NCI-H524 (cell line): ENCODE data around the gene MAP3K5.

Experiments
- DNase-seq, 2 experiments: peaks; one replicate each; lab custom pipeline; 2025; lab: John Stamatoyannopoulos, UW

Gene MAP3K5

DNA sequence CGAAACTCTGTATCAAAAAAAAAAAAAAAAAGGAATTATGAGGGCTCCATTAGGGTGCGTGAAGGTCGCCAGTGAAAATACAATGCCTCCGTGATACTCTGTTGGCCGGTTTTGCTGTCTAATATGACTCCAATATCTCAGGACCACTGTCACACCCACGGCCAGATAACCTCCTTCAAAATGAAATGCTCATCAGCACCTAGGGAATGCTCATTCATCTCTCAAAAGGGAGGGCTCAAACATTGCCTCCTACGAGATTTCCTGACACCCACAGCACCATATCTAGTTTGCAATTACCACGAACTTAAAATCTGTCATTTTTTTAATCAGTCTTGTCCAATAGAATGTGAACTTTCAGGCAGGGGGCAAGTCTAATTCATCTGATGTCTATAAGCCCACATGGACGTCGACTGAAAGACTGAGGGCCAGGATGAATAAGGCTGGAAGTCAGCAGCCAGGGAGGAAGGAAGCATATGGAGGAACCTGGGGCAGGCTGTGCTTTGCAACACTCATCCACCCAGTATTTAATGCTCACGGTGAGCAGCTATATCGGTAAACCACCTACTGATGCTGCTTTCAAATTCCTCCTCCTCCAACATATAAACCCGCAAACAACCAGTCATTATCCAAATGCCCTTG is 42.8 kb downstream of the MAP3K5 start:
- DNase-seq: no peak

DNA sequence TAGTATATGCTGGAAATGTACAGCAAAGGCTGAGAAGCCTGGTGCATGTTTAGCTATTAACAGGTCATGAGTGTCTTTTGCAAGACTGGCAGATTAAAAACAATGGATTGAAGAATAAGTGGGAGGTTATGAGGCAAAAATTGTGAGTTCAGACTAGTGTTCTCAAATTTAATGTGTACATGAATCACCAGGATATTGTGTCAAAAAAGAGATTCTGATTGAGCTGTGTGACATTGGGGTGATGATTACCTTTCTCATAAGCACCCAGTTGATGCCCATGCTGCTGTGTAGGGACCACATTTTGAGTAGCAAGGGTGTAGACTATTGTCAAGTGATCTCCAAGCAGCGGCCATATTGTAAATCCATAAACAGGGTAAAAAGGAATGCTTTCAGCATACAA is 44.8 kb downstream of the MAP3K5 start:
- no peak for DNase-seq

GRCh38 chr6:136745300-136745699 is 47.0 kb downstream of the MAP3K5 start:
- no peak for DNase-seq

- no peak for DNase-seq
These were observed 47.4 kb downstream of the MAP3K5 start for GRCh38 chr6:136744889-136745288.

DNA sequence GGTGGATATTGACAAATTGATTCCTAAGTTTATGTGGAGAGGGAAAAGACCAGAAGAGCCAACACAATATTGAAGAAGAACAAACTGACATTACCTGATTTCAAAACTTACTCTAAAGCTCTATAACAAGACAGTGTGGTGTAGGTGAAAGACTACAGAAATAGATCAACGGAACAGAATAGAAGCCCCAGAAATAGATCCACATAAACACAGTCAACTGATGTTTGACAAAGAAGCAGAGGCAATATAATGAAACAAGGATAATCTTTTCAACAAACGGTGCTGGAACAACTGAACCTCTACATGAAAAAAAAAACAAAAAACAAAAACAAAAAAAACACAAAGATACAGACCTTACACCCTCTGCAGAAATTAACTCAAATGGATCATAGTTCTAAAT is 50.2 kb downstream of the MAP3K5 start:
- DNase-seq: no peak

DNA sequence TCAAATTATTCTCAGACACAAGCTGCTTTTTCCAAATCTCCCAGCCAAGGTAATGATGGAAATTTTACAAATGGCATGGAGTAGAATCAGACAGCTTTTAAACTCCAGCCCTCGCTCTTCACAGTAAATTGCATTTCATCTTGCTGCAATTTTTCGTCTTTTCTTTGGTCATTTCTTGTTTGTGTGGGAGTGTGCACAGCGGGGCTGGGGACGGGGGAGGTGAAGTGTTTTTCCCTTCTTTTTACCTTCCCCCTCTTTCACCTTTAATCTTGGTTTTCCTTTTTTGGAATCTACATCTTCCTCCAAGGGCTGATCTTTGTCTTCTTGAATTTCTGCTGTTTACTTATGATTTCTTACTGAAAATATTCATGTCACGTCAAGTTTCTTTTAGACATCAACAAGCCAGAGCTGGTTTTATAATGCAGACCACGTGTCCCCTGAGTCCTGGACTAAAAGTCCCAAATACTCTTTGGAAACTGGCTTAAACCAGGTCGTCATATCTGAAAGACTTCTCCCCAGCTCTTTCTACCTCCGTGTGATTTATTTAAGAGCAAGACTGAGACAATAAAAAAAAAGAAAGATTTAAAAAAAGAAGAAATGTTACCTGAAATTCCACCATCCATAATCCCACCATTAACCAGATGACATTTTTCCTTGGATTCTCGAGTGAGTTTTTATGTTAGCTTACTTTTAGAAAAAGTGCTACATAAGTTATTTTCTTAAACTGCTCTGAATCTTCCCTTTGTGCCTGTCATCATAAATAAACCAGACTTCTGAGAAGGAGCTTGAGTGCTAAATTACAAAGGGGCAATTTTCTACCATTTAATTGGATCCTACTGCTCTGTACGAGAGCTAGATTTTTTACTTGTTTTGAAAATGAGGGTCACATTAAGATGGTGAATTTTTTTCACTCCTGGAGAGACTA is 52.0 kb downstream of the MAP3K5 start:
- DNase-seq: no peak

GRCh38 chr6:136739501-136739900 is 52.8 kb downstream of the MAP3K5 start:
- DNase-seq: no peak

GRCh38 chr6:136739071-136739470 is 53.2 kb downstream of the MAP3K5 start:
- DNase-seq: no peak

DNA sequence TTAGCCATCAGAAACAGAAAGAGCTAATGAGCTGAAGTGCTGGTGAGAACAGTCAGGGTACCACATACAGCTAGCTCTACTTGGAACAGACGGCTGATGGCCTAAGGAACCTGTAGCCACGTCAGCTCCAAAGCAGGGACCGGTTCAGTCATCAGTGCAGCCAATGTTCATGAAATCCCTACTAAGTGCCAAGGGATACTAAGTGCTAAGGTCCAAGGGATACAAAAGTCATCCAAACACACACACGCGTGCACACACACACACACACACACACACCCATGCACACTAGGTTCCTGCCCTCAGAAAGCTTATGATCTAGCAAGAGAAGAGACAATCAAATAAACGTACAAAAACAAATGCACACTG is 53.6 kb downstream of the MAP3K5 start:
- no peak for DNase-seq

GRCh38 chr6:136737871-136738691 is 54.2 kb downstream of the MAP3K5 start:
- DNase-seq: no peak

- no peak for DNase-seq
These were observed 54.9 kb downstream of the MAP3K5 start for GRCh38 chr6:136737374-136737844.

- no peak for DNase-seq
These were observed 55.9 kb downstream of the MAP3K5 start for GRCh38 chr6:136736281-136736960.

GRCh38 chr6:136734977-136735376 is 57.3 kb downstream of the MAP3K5 start:
- no peak for DNase-seq

DNA sequence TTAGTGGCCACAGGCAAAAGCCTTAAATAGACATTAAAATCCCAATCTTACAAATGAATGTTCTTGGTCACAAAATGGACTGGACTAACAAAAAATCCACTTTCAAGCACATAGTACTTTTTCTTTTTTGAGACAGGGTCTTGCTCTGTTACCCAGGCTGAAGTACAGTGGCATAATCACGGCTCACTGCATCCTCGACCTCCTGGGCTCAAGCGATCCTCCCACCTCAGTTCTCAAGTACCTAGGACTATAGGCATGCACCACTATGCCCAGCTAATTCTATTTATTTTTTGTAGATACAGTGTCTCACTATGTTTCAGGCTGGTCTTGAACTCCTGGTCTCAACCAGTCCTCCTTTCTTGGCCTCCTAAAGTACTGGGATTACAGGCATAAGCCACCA is 59.4 kb downstream of the MAP3K5 start:
- DNase-seq: no peak

- no peak for DNase-seq
These were observed 62.4 kb downstream of the MAP3K5 start for GRCh38 chr6:136729832-136730231.

DNA sequence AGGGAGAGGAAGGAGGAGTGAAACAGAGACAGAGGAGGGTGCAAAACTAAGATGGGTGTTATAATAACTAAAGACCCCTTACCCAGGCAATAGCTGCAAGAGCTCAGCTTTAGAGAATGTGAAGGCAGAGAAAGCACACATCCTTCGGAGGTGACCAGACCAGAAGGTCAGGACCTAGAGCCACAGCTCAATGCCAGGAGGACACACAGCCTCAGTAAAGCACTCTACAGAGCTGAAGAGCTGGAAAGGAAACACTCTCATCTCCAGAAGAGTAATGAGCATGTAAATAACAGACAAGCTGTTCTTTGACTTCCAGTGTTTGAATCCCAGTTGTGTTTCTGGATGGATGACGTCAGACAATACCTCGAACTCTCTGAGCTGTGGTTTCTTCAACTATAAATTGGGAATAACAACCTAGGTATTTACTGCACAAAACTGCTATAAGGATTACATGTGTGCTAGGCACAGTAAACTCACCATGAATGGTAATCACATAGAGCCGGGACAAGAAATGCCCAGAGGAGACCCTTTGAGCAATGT is 63.2 kb downstream of the MAP3K5 start:
- DNase-seq: no peak

DNA sequence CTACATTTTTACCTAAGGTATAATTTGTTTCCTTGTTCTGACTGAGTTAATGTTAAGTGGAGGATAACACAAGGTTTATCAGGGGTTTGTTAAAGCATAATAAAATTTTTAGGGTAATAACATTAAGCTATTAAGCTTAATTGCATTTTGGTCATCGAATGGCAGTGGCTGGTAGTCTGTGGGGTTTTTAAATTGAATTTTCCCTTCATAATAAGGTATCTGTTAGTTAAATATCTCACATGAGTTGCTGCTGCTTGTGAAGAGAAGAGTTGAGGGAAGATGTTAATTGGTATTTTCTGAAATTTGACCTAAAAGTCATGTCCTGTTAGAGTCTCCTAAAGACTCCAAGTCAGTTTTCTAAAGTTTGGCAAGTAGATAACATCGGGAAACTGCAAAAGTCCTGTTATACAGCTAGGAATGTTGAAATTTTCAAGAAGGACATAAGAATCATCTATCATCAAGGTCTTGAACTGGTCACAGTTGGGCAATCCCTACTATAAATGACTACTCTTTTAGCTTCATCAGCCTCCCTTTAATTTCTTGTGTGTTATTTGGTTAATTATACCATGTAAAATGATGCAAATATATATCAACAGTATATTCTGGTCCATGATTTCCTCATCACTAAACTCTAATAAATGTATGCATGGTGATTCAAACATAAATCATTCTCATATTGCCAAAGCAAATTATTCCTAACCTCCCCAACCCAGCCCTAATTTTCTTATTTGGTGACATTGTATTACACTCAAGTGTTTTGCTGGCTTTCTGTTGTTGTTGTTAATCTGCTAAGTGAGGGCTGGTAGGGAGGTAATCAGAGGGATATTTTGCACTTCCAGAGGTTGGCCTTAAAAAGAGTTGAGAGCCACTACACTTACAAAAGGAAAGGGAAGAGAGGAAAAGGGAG is 64.0 kb downstream of the MAP3K5 start:
- DNase-seq: no peak

GRCh38 chr6:136726837-136727557 is 65.3 kb downstream of the MAP3K5 start:
- no peak for DNase-seq

DNA sequence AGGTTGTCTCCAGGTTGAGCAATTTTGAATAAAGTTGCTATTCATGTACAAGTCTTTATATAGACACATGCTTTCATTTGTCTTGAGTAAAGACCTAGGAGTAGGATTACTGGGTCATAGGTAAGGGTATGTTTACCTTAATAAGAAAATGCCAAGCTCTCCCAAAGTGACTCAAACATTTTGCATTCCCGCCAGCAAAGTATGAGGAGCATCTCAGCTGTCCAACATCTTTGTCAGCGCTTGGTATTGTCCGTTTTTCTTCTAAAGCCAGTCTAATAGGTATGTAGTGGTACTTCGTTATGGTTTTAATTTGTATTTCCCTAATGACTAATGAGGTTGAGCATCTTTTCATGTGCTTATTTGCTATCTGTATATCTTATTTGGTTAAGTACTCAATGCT is 67.2 kb downstream of the MAP3K5 start:
- DNase-seq: no peak

GRCh38 chr6:136723780-136724179 is 68.5 kb downstream of the MAP3K5 start:
- no peak for DNase-seq
